KMS-11 (cell line): Measurements from ENCODE around the gene EPYC.

ENCODE experiments used
- H2AFZ ChIP-seq: fragments of 200-600 bp; sonication (generic); 2 replicates; pipeline ENCODE4 v1.6.1; 2016; ENCODE audit warnings: antibody characterized with exemption, mixed run types, low read depth
- H3K27ac ChIP-seq: fragments of 200-600 bp; sonication (generic); 2 replicates; pipeline ENCODE4 v1.6.1; 2016; ENCODE audit warnings: mild to moderate bottlenecking, mixed run types
- H3K27me3 ChIP-seq: fragments of 200-600 bp; sonication (generic); 2 replicates; pipeline ENCODE4 v1.6.1; 2017; ENCODE audit warnings: mild to moderate bottlenecking, low read depth, mixed run types, moderate library complexity; ENCODE audit not compliant: insufficient read depth
- H3K36me3 ChIP-seq: fragments of 200-600 bp; sonication (generic); 2 replicates; pipeline ENCODE4 v1.6.1; 2017; ENCODE audit warnings: mild to moderate bottlenecking, mixed run types; ENCODE audit not compliant: insufficient read depth
- H3K4me1 ChIP-seq: fragments of 200-600 bp; sonication (generic); 2 replicates; pipeline ENCODE4 v1.6.1; 2016; ENCODE audit warnings: mild to moderate bottlenecking, low read depth, mixed run types; ENCODE audit not compliant: poor library complexity, severe bottlenecking
- H3K4me2 ChIP-seq: fragments of 200-600 bp; sonication (generic); 2 replicates; pipeline ENCODE4 v1.7.0; 2016; ENCODE audit warnings: mild to moderate bottlenecking, mixed run types
- H3K4me3 ChIP-seq: fragments of 200-600 bp; sonication (generic); IDR thresholded peaks from 2 replicates; pipeline ENCODE4 v1.6.1; 2017; ENCODE audit warnings: low read depth, low read length, mixed read lengths; ENCODE audit not compliant: insufficient read depth
- H3K79me2 ChIP-seq: fragments of 200-600 bp; sonication (generic); 2 replicates; pipeline ENCODE4 v1.6.1; 2016; ENCODE audit warnings: low read depth, mixed run types; ENCODE audit not compliant: insufficient read depth
- H3K9ac ChIP-seq: fragments of 200-600 bp; sonication (generic); 2 replicates; pipeline ENCODE4 v1.6.1; 2016; ENCODE audit warnings: mild to moderate bottlenecking, mixed run types
- H4K20me1 ChIP-seq: fragments of 200-600 bp; sonication (generic); 2 replicates; pipeline ENCODE4 v1.6.1; 2016; ENCODE audit warnings: mild to moderate bottlenecking, mixed run types; ENCODE audit not compliant: insufficient read depth
- CTCF ChIP-seq: fragments of 200-600 bp; sonication (generic); conservative IDR thresholded peaks from 2 replicates; pipeline ENCODE4 v1.6.1; 2017; ENCODE audit warnings: low read depth, mild to moderate bottlenecking, antibody characterized with exemption, low read length, moderate library complexity, mixed read lengths

The EPYC gene

GRCh38 chr12:90984114-90984513, 20.7 kb downstream of the EPYC start:
- Histone ChIP-seq H3K9ac (no peak overlapping the region), H3K27me3 (no peaks in the 10 kb centered on the region), H3K79me2 (no peaks in the 10 kb centered on the region), H3K36me3 (no peaks in the 10 kb centered on the region), H3K4me2 (no peak overlapping the region), H3K27ac (no peak overlapping the region), H3K4me1 (no peaks in the 10 kb centered on the region), H2AFZ (no peak overlapping the region), H4K20me1 (no peaks in the 10 kb centered on the region), H3K4me3 (no peak overlapping the region)
- no peak for TF ChIP-seq CTCF

- no peak for TF ChIP-seq CTCF
- Histone ChIP-seq H3K27me3 (no peaks in the 10 kb centered on the region), H2AFZ (no peak overlapping the region)
Measured at GRCh38 chr12:90982170-90982569, 22.6 kb downstream of the EPYC start.

GRCh38 chr12:90979951-90980350, 24.8 kb downstream of the EPYC start:
- Histone ChIP-seq H3K4me2 (no peak overlapping the region), H3K79me2 (no peaks in the 10 kb centered on the region), H3K27me3 (no peaks in the 10 kb centered on the region), H3K4me1 (no peaks in the 10 kb centered on the region), H3K4me3 (no peak overlapping the region), H2AFZ (no peak overlapping the region), H3K36me3 (no peaks in the 10 kb centered on the region), H4K20me1 (no peaks in the 10 kb centered on the region), H3K27ac (no peak overlapping the region), H3K9ac (no peak overlapping the region)
- no peak for TF ChIP-seq CTCF

More at GRCh38 chr12:90982170-90982569, 22.6 kb downstream of the EPYC start:
- no peaks in the 10 kb centered on the region for H4K20me1 ChIP-seq
- no peak overlapping the region for H3K4me2 ChIP-seq
- no peak overlapping the region for H3K4me3 ChIP-seq
- no peaks in the 10 kb centered on the region for H3K4me1 ChIP-seq
- no peak overlapping the region for H3K27ac ChIP-seq
- H3K9ac ChIP-seq = no peak overlapping the region
- no peaks in the 10 kb centered on the region for H3K79me2 ChIP-seq
- no peaks in the 10 kb centered on the region for H3K36me3 ChIP-seq

- Histone ChIP-seq H2AFZ (no peak overlapping the region), H3K4me2 (no peak overlapping the region), H3K36me3 (no peaks in the 10 kb centered on the region), H3K4me3 (no peak overlapping the region), H3K9ac (no peak overlapping the region), H3K27me3 (no peaks in the 10 kb centered on the region), H4K20me1 (no peaks in the 10 kb centered on the region), H3K4me1 (no peaks in the 10 kb centered on the region), H3K79me2 (no peaks in the 10 kb centered on the region), H3K27ac (no peak overlapping the region)
- no peak for TF ChIP-seq CTCF
Measured at GRCh38 chr12:90979019-90979418, 25.8 kb downstream of the EPYC start.
